ENCODE data around the gene GLYATL2. TPM values are rescaled to one million over a fixed set of nuclear protein-coding genes. Genes with fewer than 3 reads are reported as not detected.

Gene GLYATL2, protein sequence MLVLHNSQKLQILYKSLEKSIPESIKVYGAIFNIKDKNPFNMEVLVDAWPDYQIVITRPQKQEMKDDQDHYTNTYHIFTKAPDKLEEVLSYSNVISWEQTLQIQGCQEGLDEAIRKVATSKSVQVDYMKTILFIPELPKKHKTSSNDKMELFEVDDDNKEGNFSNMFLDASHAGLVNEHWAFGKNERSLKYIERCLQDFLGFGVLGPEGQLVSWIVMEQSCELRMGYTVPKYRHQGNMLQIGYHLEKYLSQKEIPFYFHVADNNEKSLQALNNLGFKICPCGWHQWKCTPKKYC
- total RNA-seq, result not detected in 2 replicates

DNA sequence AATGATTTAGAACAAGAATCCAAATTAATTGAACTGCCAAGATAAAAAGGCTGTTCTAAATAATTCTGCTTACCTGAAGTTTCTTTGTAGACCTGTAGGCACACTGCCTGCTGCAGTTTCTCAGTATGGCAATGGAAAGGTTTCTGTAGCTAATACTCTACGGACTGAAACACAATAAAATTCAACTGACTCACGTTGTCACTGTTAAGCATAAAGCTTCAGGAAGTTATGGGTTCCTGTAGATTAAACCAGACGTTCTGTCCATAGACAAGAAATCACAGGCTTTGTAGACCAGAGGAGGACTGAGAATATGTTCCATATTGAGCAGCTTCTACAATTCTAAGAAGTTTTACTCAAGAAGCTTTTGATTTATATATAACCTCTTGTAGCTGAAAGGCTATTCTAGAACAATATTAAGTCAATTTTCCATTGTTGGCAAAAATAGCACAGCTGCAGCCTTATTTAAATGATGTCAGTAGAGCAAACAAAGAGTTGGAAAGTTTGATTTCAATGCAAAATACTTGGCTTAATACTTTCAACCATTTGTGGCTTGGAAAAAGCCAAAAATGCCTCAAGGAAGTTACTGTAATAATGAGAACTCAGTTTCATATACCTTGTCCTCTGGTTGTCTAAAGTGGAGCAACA, at the start of gene GLYATL2:
TSS of gene GLYATL2 (minus strand) at position 344 of the 645 bp plus-strand sequence. CDS start 5,092 bp downstream, outside the sequence.
- no peak for DNase-seq (ENCODE audit: low read depth in 2 of 2)

GRCh38 chr11:58893899-58894298, 49.4 kb upstream of the GLYATL2 start:
- no peak for DNase-seq (ENCODE audit: low read depth in 2 of 2)

DNA sequence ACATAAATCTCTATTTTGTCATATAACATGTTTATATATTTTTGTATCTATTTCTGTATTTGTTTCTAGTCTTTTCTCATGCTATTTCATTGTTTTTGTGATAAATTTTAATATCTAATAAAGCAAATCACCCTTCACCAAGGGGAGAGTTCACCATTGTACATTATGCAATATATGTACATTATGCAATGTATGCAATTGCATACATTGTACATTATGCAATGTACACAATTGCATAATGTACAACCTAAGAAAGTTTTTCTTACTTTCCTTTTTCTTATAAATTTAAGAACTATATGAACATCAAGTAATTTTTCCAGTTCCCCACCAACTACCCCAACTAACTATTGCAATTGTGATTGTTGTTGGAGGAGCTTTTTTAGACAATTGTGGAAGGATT, 44.1 kb upstream of the GLYATL2 start:
- DNase-seq (ENCODE audit: low read depth in 2 of 2), result no peak

- DNase-seq (ENCODE audit: low read depth in 2 of 2), result no peak
Measured at GRCh38 chr11:58887452-58887851, 42.9 kb upstream of the GLYATL2 start.

- no peak for DNase-seq (ENCODE audit: low read depth in 2 of 2)
Measured at GRCh38 chr11:58880625-58881024, 36.1 kb upstream of the GLYATL2 start.

- no peak for DNase-seq (ENCODE audit: low read depth in 2 of 2)
Measured at GRCh38 chr11:58880166-58880565, 35.7 kb upstream of the GLYATL2 start.

DNA sequence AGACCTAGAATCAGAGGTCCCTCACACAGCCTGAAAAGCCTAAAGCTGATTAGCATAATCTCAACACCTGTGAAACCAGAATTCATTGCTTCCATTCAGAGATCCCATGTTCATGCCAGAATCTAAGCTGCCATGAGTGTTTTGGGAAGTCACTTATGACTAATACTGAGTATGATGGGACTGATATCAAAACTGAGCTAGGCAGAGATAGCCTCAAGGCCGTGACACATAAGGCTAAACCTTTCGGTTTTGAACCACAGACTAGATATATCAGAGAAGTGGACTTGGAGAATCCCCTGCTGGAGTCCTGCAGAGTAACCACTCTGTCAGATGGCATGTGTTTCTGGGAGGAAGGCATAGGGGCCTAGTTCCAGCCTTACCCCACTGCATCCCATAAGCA, 23.1 kb upstream of the GLYATL2 start:
- no peak for DNase-seq (ENCODE audit: low read depth in 2 of 2)

- DNase-seq (ENCODE audit: low read depth in 2 of 2), result no peak
Measured at GRCh38 chr11:58866788-58867187, 22.3 kb upstream of the GLYATL2 start.

GRCh38 chr11:58864335-58864734, 19.8 kb upstream of the GLYATL2 start:
- no peak for DNase-seq (ENCODE audit: low read depth in 2 of 2)

DNA sequence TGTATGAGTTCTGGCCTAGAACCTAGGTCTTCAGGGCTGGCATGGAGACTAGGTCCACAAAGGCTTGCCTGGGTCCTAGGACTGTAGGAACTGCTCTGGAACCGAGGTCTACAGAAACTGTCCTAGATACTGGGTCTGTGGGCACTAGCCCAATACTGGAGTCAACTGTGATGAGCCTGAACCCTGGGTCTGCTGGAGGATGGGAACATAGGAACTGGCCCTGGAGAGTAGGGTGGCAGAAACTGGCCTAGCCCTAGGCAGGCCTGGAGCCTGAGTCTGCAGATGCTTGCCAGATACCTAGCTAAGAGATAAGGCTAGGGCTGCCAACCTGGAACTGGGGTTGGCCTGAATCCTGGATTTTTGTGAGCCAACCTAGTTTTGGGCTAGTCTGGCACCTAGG, 19.2 kb upstream of the GLYATL2 start:
- no peak for DNase-seq (ENCODE audit: low read depth in 2 of 2)

GRCh38 chr11:58861533-58861932, 17.0 kb upstream of the GLYATL2 start:
- DNase-seq (ENCODE audit: low read depth in 2 of 2), result no peak

- no peak for DNase-seq (ENCODE audit: low read depth in 2 of 2)
Measured at GRCh38 chr11:58856806-58857205, 12.3 kb upstream of the GLYATL2 start.

DNA sequence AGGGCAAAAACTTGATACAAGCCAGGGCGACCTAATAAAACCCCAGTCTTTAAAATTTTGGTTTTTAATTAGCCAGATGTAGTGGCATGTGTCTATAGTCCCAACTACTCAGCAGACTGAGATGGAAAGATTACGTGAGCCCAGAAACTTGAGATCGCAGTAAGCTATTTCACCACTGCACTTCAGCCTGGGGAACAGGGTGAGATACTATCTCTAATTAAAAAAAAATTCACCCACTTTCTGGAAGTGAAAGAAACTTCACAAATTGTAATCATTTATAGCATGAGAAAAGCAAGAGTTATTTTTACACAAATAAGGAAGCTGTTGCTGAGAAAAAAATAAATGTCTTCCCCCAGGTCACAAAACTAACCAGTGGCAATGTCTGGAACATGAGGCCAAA, 882 bp upstream of the GLYATL2 start:
- DNase-seq (ENCODE audit: low read depth in 2 of 2), result no peak

DNA sequence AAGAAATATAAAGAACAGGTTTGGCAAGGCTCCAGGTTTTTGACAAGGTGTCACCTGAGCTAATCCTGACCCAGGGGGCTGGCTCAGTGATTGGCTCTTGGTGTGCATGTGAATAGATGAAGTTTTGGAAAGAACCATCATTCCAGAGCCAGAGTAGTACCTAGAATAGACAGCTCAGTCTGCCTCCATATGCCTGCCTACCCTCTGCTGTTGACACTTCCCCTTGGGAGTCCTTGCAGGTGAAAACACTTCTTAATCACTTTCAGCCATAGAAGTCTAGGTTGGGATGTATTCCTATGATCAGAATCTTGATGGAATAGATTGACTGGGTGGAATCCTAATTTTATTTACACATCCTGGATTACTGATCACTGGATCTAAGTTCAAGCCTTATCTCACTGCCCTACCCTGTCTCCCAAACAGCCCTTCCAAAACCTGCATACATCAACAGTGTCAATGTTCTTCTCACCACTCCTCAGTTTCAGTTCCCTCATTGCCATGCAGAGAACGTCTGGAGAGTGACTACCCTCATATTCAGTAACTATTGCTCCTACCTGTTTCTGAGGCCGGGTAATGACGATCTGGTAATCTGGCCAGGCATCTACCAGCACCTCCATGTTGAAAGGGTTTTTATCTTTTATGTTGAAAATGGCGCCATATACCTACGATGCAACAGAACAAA, 6.7 kb downstream of the GLYATL2 start:
- DNase-seq (ENCODE audit: low read depth in 2 of 2), result no peak

GRCh38 chr11:58832056-58832645, 12.4 kb downstream of the GLYATL2 start:
- DNase-seq (ENCODE audit: low read depth in 2 of 2), result no peak

GRCh38 chr11:58830673-58831301, 13.7 kb downstream of the GLYATL2 start:
- no peak for DNase-seq (ENCODE audit: low read depth in 2 of 2)

DNA sequence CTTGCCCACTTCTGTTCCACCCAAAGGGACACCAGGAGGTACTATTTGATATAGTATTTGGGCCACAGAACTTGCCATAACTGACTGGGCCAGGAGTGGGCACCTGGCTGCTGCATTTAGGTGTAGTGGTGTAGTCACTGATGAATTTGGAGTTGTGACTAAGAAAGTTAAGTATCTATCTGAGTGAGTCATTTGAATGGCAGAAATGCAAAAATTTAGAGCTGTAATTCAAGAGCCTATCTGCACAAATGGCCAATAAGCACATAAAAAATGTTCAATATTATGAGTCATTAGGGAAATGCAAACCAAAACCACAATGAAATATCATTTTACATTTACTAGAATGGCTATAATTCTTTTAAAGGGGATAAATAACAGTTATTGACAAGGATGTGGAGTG, 14.7 kb downstream of the GLYATL2 start:
- DNase-seq (ENCODE audit: low read depth in 2 of 2), result no peak

DNA sequence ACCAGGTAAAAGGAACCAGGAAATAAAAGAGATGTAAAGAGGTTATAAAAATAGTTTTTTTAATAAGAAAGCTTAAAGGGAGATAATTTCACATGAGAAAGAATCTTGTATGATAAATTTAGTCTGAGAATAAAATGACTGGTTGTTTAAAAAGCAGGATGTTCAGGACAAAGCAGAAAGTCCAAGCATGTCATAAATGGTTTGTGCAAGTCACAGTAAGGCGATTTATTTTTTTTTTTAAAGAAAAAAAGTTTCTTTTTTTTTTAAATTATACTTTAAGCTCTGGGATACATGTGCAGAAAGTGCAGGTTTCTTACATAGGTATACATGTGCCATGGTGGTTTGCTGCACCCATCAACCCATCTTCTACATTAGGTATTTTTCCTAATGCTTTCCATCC, 30.8 kb downstream of the GLYATL2 start:
- no peak for DNase-seq (ENCODE audit: low read depth in 2 of 2)

DNA sequence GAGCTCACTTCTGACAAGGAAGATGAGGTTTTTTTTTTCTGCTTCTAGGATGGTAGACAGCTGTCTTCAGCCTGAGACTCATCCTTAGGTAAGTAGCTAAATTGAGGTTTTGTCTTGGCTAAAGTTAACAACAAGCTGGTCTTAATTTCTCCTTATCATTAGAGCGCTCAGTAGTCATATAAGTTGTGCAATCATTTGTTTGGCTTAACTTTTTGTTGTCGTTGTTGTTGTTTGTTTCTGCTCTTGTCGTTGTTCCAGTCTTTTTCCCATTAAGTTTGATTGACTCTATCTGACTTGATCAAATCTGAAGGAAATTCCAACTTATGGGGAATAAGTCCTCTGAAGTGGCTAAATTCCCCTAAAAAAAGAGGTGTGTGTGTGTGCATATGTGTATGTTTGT, 33.0 kb downstream of the GLYATL2 start:
- no peak for DNase-seq (ENCODE audit: low read depth in 2 of 2)

- no peak for DNase-seq (ENCODE audit: low read depth in 2 of 2)
Measured at GRCh38 chr11:58807343-58807742, 37.2 kb downstream of the GLYATL2 start.

GRCh38 chr11:58805065-58805464, 39.4 kb downstream of the GLYATL2 start:
- DNase-seq (ENCODE audit: low read depth in 2 of 2), result no peak

GRCh38 chr11:58801974-58802545, 42.4 kb downstream of the GLYATL2 start:
- no peak for DNase-seq (ENCODE audit: low read depth in 2 of 2)
